HUDEP-2 (cell line): ENCODE data around the gene PAFAH1B1.

Experiments
- DNase-seq, 76 experiments: peaks; one replicate each; lab custom pipeline; 2025; ENCODE audit not compliant: unreplicated experiment in 76 of 76; lab: John Stamatoyannopoulos, UW

The PAFAH1B1 gene

DNA sequence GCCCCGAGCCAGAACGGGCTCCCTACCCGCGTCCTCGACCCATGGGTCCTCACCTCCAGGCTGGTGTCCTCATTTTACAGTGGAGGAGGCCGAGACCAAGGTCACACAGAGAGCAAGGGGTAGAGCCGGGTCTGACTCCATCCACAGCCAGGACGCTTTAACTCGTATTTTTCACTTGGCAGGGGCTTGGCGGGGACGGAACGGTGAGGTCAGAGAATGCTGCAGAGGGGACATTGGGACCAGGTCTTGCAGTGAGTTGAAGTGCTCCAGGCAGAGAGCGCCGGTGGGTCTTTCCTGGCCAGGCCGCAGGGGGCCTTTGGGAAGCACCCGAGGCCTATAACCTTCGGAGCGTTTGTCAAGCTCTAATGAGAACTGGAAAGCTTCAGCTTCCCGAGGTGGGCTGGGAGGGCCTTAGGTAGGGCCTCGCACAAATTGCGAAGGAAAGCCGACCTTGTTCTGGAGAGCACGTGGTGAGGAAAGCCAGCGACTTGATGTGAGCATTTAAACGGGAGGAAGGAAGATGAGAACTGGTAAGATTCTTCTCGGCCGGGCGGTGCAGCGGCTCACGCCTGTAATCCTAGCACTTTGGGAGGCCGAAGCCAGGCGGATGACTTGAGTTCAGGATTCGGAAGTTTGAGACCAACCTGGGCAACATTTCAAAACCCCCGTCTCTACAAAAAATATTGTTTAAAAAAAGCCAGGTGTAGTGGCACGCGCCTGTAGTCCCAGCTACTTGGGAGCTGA is 119.0 kb downstream of the PAFAH1B1 start:
- DNase-seq = peak in 1 of 76 experiments; percentile 52

DNA sequence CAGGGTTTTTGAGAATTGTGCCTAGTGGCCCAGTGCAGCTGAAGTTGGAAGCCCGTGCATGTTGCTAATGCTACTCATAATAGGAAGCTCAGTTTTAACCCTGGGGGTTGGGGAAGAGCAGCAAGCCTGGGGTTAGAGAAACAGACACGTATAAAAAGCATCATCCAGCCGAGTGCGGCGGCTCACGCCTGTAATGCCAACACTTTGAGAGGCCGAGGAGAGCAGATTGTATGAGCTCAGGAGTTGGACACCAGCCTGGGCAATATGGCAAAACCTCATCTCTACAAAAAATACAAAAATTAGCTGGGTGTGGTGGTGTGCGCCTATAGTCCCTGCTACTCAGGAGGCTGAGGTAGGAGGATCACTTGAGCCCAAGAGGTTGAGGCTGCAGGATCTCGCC is 120.4 kb downstream of the PAFAH1B1 start:
- DNase-seq = no peak

- DNase-seq = peak in 3 of 76 experiments; percentile 7 to 42 (median 18)
Observed at GRCh38 chr17:2716649-2717048, 123.2 kb downstream of the PAFAH1B1 start.

DNA sequence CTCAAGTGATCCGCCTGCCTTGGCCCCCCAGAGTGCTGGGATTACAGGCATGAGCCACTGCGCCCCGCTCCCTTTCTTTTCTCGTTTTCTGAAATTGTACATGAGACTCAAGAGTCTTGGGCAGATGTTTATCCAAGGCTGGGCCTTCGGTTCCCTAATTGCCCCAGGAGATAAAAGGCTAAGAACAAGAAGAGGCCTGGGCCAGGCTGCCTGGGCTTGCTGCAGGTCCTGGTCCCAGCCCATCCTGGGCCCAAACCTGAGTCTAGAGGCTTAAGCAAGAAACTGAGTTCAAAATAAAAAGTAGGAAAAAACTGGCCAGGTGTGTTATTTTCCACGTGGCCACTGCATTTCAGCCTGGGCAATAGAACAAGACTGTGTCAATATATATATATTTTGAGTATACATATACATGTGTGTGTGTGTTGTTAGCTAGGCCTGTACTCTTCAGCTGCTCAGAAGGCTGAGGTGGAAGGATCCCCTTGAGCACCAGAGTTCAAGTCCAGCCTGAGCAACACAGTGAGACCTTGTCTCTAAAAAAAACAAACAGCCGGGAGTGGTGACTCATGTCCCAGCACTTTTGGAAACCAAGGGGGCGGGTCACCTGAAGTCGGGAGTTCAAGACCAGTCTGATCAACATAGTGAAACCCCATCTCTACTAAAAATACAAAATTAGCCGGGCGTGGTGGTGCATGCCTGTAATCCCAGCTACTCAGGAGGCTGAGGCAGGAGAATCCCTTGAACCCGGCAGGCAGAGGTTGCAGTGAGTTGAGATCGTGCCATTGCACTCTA is 124.9 kb downstream of the PAFAH1B1 start:
- no peak for DNase-seq

- DNase-seq = no peak
Observed at GRCh38 chr17:2719861-2720260, 126.4 kb downstream of the PAFAH1B1 start.

GRCh38 chr17:2721603-2722002 is 128.1 kb downstream of the PAFAH1B1 start:
- no peak for DNase-seq

GRCh38 chr17:2722611-2723010 is 129.2 kb downstream of the PAFAH1B1 start:
- no peak for DNase-seq

DNA sequence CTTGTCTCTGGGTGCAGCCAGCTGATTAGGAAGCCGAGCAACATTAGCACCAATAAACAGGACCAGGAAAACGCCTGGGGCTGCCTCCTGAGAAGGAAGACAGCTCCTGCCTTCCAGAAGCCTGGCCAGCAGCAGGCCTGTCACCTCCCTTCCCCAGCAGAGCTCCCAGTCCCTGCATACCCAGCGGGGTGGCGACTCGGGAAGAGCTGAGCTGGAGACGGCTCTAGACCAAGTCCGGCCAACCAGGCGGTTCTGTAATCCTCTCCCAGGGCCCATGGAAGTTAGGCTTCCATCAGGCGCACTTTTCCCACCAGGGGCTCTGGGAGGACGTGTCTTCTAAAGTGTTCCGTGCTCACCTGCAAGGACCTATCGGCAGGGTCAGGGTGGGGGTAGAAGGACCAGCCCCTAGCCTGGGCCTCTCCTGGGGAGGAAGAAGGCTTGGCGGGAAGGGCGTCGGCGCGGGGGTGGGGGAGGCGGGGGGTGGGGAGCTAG is 130.1 kb downstream of the PAFAH1B1 start:
- no peak for DNase-seq

GRCh38 chr17:2723997-2724783 is 130.7 kb downstream of the PAFAH1B1 start:
- DNase-seq = no peak

DNA sequence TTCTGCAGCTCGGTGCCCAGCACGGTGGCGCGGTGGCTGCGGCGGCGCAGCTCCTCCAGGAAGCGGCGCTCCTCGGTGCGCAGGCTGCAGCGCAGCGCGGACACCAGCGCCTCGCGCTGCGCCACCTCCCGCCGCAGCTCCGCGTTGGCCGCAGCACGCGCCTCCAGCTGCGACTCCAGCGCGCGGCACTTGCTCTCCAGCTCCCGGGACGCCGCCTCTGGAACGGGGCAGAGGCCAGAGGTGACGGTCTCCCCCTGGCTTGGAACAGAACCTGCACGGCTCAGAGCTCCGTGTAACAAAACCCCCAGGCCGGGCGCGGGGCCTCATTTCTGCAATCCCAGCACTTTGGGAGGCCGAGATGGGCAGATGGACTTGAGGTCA is 131.3 kb downstream of the PAFAH1B1 start:
- peak in 28 of 76 experiments; percentile 4 to 56 (median 32) for DNase-seq

DNA sequence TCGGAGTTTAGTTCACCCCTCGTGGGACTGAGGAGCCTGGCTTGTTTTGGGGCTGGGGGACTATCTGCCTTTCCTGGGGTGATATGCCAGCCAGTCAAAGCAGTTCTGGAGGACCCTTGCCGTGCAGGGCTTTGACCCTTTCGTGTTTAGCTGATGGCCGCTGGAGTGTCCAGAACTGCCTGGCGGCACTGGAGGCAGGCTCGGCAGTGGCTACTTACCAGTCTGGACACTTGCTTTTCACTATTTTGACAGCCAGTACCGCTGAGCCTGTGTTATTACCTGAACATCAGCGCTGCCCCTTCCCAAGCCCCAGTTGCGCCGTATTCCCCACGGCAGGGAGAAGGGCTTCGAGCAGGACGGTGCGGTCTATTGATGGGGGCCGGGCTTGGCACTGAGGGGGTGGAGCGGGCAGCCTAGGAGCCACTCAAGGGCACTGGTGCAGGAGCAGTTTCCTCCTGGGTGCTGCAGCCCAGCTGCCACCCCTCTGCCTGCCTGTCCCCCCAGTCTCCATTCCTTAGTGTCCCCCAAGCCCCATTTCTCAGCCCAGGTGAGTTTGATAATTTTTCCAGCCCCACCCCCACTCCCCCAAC is 137.4 kb downstream of the PAFAH1B1 start:
- DNase-seq = no peak

DNA sequence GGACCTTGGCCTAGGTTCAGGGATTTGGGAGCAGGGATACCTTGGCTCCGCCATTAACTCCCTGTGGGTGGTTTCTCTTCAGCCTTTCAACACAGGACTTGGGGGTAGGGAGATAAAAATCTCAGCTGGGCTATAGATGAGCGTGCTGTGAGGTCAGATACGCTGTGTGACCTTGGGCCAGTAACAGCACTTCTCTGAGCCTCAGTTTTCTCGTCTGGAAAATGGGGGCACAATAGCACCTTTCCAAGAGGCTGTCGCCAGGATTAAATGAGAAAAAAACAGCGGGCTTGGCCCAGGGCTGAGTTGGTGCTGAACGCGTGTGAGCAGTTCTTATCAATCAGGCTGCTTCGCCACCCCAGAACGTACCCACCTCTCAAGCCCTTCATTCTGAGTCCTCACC is 138.4 kb downstream of the PAFAH1B1 start:
- DNase-seq = no peak

DNA sequence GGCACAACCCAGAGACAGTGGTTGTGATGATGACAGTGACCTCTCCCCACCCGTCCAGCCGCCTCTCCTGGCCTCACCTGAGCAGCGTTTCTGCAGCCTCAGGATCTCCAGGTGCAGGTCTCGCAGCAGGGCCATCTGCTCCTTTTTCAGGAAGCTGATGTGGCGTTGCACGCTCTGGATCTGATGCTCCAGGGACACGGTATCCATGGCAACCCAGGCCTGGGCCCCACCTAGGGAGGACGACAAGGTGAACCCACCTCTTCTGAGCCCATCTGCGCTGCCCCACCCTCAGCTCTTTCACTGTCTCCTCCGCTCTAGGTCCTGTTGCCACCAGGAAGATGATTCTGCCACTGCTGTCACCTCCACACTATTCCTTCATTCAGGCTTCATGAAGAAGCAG is 141.5 kb downstream of the PAFAH1B1 start:
- DNase-seq = no peak
